ENCODE results near the gene SCARF2.

- TF ChIP-seq CTCF (IDR thresholded peaks at IDR 0.05) (no peak), EP300 (IDR thresholded peaks at IDR 0.05) (no peak)
These were observed 635 bp downstream of the SCARF2 start for GRCh38 chr22:20436768-20437612.

All from tibial nerve (tissue), 4 donors.